Mesendoderm (in vitro differentiated cells): ENCODE data around the gene CROCC2.

Source experiments
- DNase-seq: peaks from one replicate; pipeline ENCODE4 v3.0.0; 2013
- H2AK5ac ChIP-seq: 2 replicates; pipeline ENCODE4 v1.6.1; 2013; ENCODE audit warnings: low read length, inconsistent platforms
- H2BK120ac ChIP-seq: 2 replicates; pipeline ENCODE4 v1.6.1; 2013; ENCODE audit warnings: low read depth, mild to moderate bottlenecking, low read length, moderate library complexity, mixed read lengths
- H2BK15ac ChIP-seq: replicated peaks from 2 replicates; pipeline ENCODE4 v1.6.1; 2013; ENCODE audit warnings: low read depth, mild to moderate bottlenecking, moderate library complexity
- H2BK5ac ChIP-seq: 2 replicates; pipeline ENCODE4 v1.6.1; 2013; ENCODE audit warnings: low read length, inconsistent platforms
- H3K18ac ChIP-seq: 2 replicates; pipeline ENCODE4 v1.6.1; 2013; ENCODE audit warnings: mild to moderate bottlenecking, low read length, mixed read lengths
- H3K23ac ChIP-seq: one replicate; pipeline ENCODE4 v1.6.1; 2013; ENCODE audit warnings: low read length
- H3K27ac ChIP-seq: 2 replicates; pipeline ENCODE4 v1.5.1; 2013; ENCODE audit warnings: low read depth, mild to moderate bottlenecking, inconsistent platforms, low read length, moderate library complexity
- H3K27me3 ChIP-seq: 2 replicates; pipeline ENCODE4 v1.6.1; 2013; ENCODE audit warnings: low read length, control low read depth, mild to moderate bottlenecking, inconsistent platforms; ENCODE audit not compliant: insufficient read depth, poor library complexity
- H3K36me3 ChIP-seq: 2 replicates; pipeline ENCODE4 v1.6.1; 2013; ENCODE audit warnings: low read length, inconsistent platforms; ENCODE audit not compliant: control insufficient read depth, insufficient read depth
- H3K4ac ChIP-seq: one replicate; pipeline ENCODE4 v1.6.1; 2013; ENCODE audit warnings: low read depth, mild to moderate bottlenecking, low read length, moderate library complexity
- H3K4me1 ChIP-seq: 2 replicates; pipeline ENCODE4 v1.6.1; 2013; ENCODE audit warnings: low read depth, low read length, inconsistent platforms; ENCODE audit not compliant: control insufficient read depth
- H3K4me2 ChIP-seq: 2 replicates; pipeline ENCODE4 v1.6.1; 2013; ENCODE audit warnings: low read length
- H3K4me3 ChIP-seq: 2 replicates; pipeline ENCODE4 v1.5.1; 2013; ENCODE audit warnings: mild to moderate bottlenecking, low read length
- H3K56ac ChIP-seq: one replicate; pipeline ENCODE4 v1.6.1; 2013; ENCODE audit warnings: low read length
- H3K79me1 ChIP-seq: 2 replicates; pipeline ENCODE4 v1.6.1; 2013; ENCODE audit warnings: low read length, inconsistent platforms
- H3K79me2 ChIP-seq: 2 replicates; pipeline ENCODE4 v1.6.1; 2013; ENCODE audit warnings: mild to moderate bottlenecking, low read length; ENCODE audit not compliant: control insufficient read depth, insufficient read depth
- H3K9ac ChIP-seq: 2 replicates; pipeline ENCODE4 v1.6.1; 2013; ENCODE audit warnings: low read length, inconsistent platforms
- H4K5ac ChIP-seq: one replicate; pipeline ENCODE4 v1.6.1; 2013; ENCODE audit warnings: low read length
- H4K8ac ChIP-seq: one replicate; pipeline ENCODE4 v1.6.1; 2013; ENCODE audit warnings: low read depth, mild to moderate bottlenecking, control low read depth, low read length, moderate library complexity
- WGBS: extraction: QIAGEN DNeasy Blood & Tissue Kit; methylation state at CpG from one replicate; pipeline ENCODE4 v1.1.7; 2013; ENCODE audit warnings: low lambda C conversion rate, missing lambda C conversion rate; ENCODE audit not compliant: insufficient coverage; ENCODE audit errors: extremely low coverage; 5-methylcytosine and 5-hydroxymethylcytosine counted together

Gene CROCC2

GRCh38 chr2:240934701-240935102 lies 28.6 kb downstream of the CROCC2 start:
- no peak overlapping the region for H2BK15ac ChIP-seq

GRCh38 chr2:240935103-240935876 lies 29.2 kb downstream of the CROCC2 start:
- Histone ChIP-seq H3K36me3 (no peaks in the 10 kb centered on the region), H2BK120ac (no peak overlapping the region), H3K18ac (no peak overlapping the region), H3K4ac (no peak overlapping the region), H3K4me1 (no peaks in the 10 kb centered on the region), H4K8ac (no peak overlapping the region), H3K4me2 (no peak overlapping the region), H3K79me1 (no peaks in the 10 kb centered on the region), H2AK5ac (no peak overlapping the region), H3K27me3 (no peaks in the 10 kb centered on the region), H2BK5ac (no peak overlapping the region), H3K56ac (no peak overlapping the region), H2BK15ac (no peak overlapping the region), H3K4me3 (no peak overlapping the region), H3K23ac (no peak overlapping the region), H4K5ac (no peak overlapping the region), H3K9ac (no peak overlapping the region), H3K27ac (no peak overlapping the region), H3K79me2 (no peaks in the 10 kb centered on the region)
- no CpG with 5 or more reads among the region's 25 CpGs for WGBS
- no peak for DNase-seq

More at GRCh38 chr2:240934701-240935102, 28.6 kb downstream of the CROCC2 start:
- no peak overlapping the region for H3K9ac ChIP-seq
- H3K79me2 ChIP-seq, result no peaks in the 10 kb centered on the region
- H4K5ac ChIP-seq, result no peak overlapping the region
- no peaks in the 10 kb centered on the region for H3K36me3 ChIP-seq
- no peak overlapping the region for H3K4me3 ChIP-seq
- no peaks in the 10 kb centered on the region for H3K4me1 ChIP-seq
- no peak overlapping the region for H2BK5ac ChIP-seq
- no peaks in the 10 kb centered on the region for H3K27me3 ChIP-seq
- no peak overlapping the region for H3K27ac ChIP-seq
- no peaks in the 10 kb centered on the region for H3K79me1 ChIP-seq
- H3K4me2 ChIP-seq, result no peak overlapping the region
- H2AK5ac ChIP-seq, result no peak overlapping the region
- WGBS, result no CpG with 5 or more reads among the region's 12 CpGs
- H4K8ac ChIP-seq, result no peak overlapping the region
- no peak overlapping the region for H3K4ac ChIP-seq
- H3K56ac ChIP-seq, result no peak overlapping the region
- H3K18ac ChIP-seq, result no peak overlapping the region
- H3K23ac ChIP-seq, result no peak overlapping the region
- H2BK120ac ChIP-seq, result no peak overlapping the region
- no peak for DNase-seq

- no peak overlapping the region for H3K56ac ChIP-seq
- no peaks in the 10 kb centered on the region for H3K4me1 ChIP-seq
- DNase-seq, result no peak
- H3K18ac ChIP-seq, result no peak overlapping the region
- no peak overlapping the region for H4K5ac ChIP-seq
- no peak overlapping the region for H2BK15ac ChIP-seq
- no peak overlapping the region for H2BK120ac ChIP-seq
- H3K79me1 ChIP-seq, result no peaks in the 10 kb centered on the region
- H3K23ac ChIP-seq, result no peak overlapping the region
- no peak overlapping the region for H3K9ac ChIP-seq
- H3K4me3 ChIP-seq, result no peak overlapping the region
- H3K27ac ChIP-seq, result no peak overlapping the region
- no CpG with 5 or more reads among the region's 9 CpGs for WGBS
- H3K79me2 ChIP-seq, result no peaks in the 10 kb centered on the region
- H3K4me2 ChIP-seq, result no peak overlapping the region
- H3K4ac ChIP-seq, result no peak overlapping the region
- no peaks in the 10 kb centered on the region for H3K27me3 ChIP-seq
- no peak overlapping the region for H2BK5ac ChIP-seq
- H3K36me3 ChIP-seq, result no peaks in the 10 kb centered on the region
- no peak overlapping the region for H4K8ac ChIP-seq
- no peak overlapping the region for H2AK5ac ChIP-seq
Observed at GRCh38 chr2:240936106-240936505, 30.0 kb downstream of the CROCC2 start.

GRCh38 chr2:240946046-240946445 lies 39.9 kb downstream of the CROCC2 start:
- no peak for DNase-seq
- no peak overlapping the region for H3K23ac ChIP-seq
- no peak overlapping the region for H3K4ac ChIP-seq
- no peaks in the 10 kb centered on the region for H3K4me1 ChIP-seq
- no peak overlapping the region for H3K27ac ChIP-seq
- H3K4me3 ChIP-seq, result no peak overlapping the region
- no peak overlapping the region for H2AK5ac ChIP-seq
- H3K9ac ChIP-seq, result no peak overlapping the region
- H4K5ac ChIP-seq, result no peak overlapping the region
- no peak overlapping the region for H3K4me2 ChIP-seq
- H3K79me1 ChIP-seq, result no peaks in the 10 kb centered on the region
- no peak overlapping the region for H2BK5ac ChIP-seq
- H2BK120ac ChIP-seq, result no peak overlapping the region
- H3K27me3 ChIP-seq, result no peaks in the 10 kb centered on the region
- H4K8ac ChIP-seq, result no peak overlapping the region
- no peak overlapping the region for H3K56ac ChIP-seq
- H2BK15ac ChIP-seq, result no peak overlapping the region
- H3K18ac ChIP-seq, result no peak overlapping the region
- WGBS, result no CpG with 5 or more reads among the region's 7 CpGs
- no peaks in the 10 kb centered on the region for H3K79me2 ChIP-seq
- no peaks in the 10 kb centered on the region for H3K36me3 ChIP-seq

- no peak overlapping the region for H3K4me2 ChIP-seq
- DNase-seq, result no peak
- no peak overlapping the region for H2BK5ac ChIP-seq
- H2BK15ac ChIP-seq, result no peak overlapping the region
- no peak overlapping the region for H3K23ac ChIP-seq
- no peak overlapping the region for H3K4me3 ChIP-seq
- H3K18ac ChIP-seq, result no peak overlapping the region
- H3K9ac ChIP-seq, result no peak overlapping the region
- no peaks in the 10 kb centered on the region for H3K79me2 ChIP-seq
- no CpG with 5 or more reads among the region's 5 CpGs for WGBS
- H3K79me1 ChIP-seq, result no peaks in the 10 kb centered on the region
- H4K5ac ChIP-seq, result no peak overlapping the region
- H3K27ac ChIP-seq, result no peak overlapping the region
- no peaks in the 10 kb centered on the region for H3K4me1 ChIP-seq
- H3K56ac ChIP-seq, result no peak overlapping the region
- no peak overlapping the region for H2BK120ac ChIP-seq
- H4K8ac ChIP-seq, result no peak overlapping the region
- H3K4ac ChIP-seq, result no peak overlapping the region
- H2AK5ac ChIP-seq, result no peak overlapping the region
- H3K27me3 ChIP-seq, result no peaks in the 10 kb centered on the region
- no peaks in the 10 kb centered on the region for H3K36me3 ChIP-seq
Observed at GRCh38 chr2:240946654-240947053, 40.5 kb downstream of the CROCC2 start.

GRCh38 chr2:240947176-240947575 lies 41.0 kb downstream of the CROCC2 start:
- Histone ChIP-seq H4K8ac (no peak overlapping the region), H4K5ac (no peak overlapping the region), H3K36me3 (no peaks in the 10 kb centered on the region), H3K79me1 (no peaks in the 10 kb centered on the region), H3K27ac (no peak overlapping the region), H3K4me1 (no peaks in the 10 kb centered on the region), H3K18ac (no peak overlapping the region), H2BK15ac (no peak overlapping the region), H3K4me3 (no peak overlapping the region), H3K56ac (no peak overlapping the region), H2AK5ac (no peak overlapping the region), H3K4me2 (no peak overlapping the region), H2BK120ac (no peak overlapping the region), H3K79me2 (no peaks in the 10 kb centered on the region), H3K27me3 (no peaks in the 10 kb centered on the region), H3K23ac (no peak overlapping the region), H2BK5ac (no peak overlapping the region), H3K4ac (no peak overlapping the region), H3K9ac (no peak overlapping the region)
- DNase-seq, result no peak
- no CpG with 5 or more reads among the region's 6 CpGs for WGBS
